Activated CD4-positive, alpha-beta T cell treated with anti-CD3 and anti-CD28 coated beads, Interleukin-10, Interleukin-2, amounts not matched to agents 100 ng/mL and 50 ng/mL, durations not matched to agents 16 hours and 8 hours (primary cell): Measurements from ENCODE around the gene DSG3.
A peak's percentile ranks its signal among the peaks of the same experiment; 100 is the strongest.
"Not testable (repeated sequence)": the region's sequence is repeated elsewhere in the genome, so short reads cannot be mapped to it uniquely, and the experiment has no call there.

Source experiments
- DNase-seq: peaks from one replicate; pipeline ENCODE4 v3.0.0-alpha.2; 2020

Gene DSG3

GRCh38 chr18:31493171-31493570, 45.6 kb downstream of the DSG3 start:
- no peak for DNase-seq

- no peak for DNase-seq
These were observed 46.4 kb downstream of the DSG3 start for GRCh38 chr18:31493941-31494340.

GRCh38 chr18:31494705-31495244, 47.2 kb downstream of the DSG3 start:
- DNase-seq = not testable (repeated sequence)

- no peak for DNase-seq
These were observed 49.9 kb downstream of the DSG3 start for GRCh38 chr18:31497404-31497835.

GRCh38 chr18:31497836-31498573, 50.5 kb downstream of the DSG3 start, which contains the start of gene DSG2:
Gene DSG2 (plus strand): TSS chr18:31498177. CDS start chr18:31498252, 75 bp downstream.
- peak; percentile 23 for DNase-seq

- DNase-seq = no peak
These were observed 51.3 kb downstream of the DSG3 start for GRCh38 chr18:31498574-31499524.

- no peak for DNase-seq
These were observed 52.6 kb downstream of the DSG3 start for GRCh38 chr18:31500051-31500688.

GRCh38 chr18:31503011-31503410, 55.5 kb downstream of the DSG3 start:
- DNase-seq = no peak

- DNase-seq = no peak
These were observed 57.1 kb downstream of the DSG3 start for GRCh38 chr18:31504455-31505147.

- DNase-seq = no peak
These were observed 57.6 kb downstream of the DSG3 start for GRCh38 chr18:31505156-31505555.

GRCh38 chr18:31506024-31506742, 58.6 kb downstream of the DSG3 start:
- DNase-seq = no peak

GRCh38 chr18:31507124-31507523, 59.6 kb downstream of the DSG3 start:
- not testable (repeated sequence) for DNase-seq

GRCh38 chr18:31508781-31509180, 61.2 kb downstream of the DSG3 start:
- DNase-seq = no peak

- no peak for DNase-seq
These were observed 62.0 kb downstream of the DSG3 start for GRCh38 chr18:31509571-31509970.

- no peak for DNase-seq
These were observed 62.8 kb downstream of the DSG3 start for GRCh38 chr18:31510319-31510718.

GRCh38 chr18:31511098-31511497, 63.6 kb downstream of the DSG3 start:
- no peak for DNase-seq

- DNase-seq = no peak
These were observed 64.7 kb downstream of the DSG3 start for GRCh38 chr18:31512203-31512764.

GRCh38 chr18:31513189-31513935, 65.8 kb downstream of the DSG3 start:
- DNase-seq = no peak

- DNase-seq = no peak
These were observed 68.9 kb downstream of the DSG3 start for GRCh38 chr18:31516437-31516836.

- no peak for DNase-seq
These were observed 78.8 kb downstream of the DSG3 start for GRCh38 chr18:31526374-31526773.
